Left ventricle myocardium inferior (tissue), 1 donor: ENCODE results near the gene NFIC. TPM values are rescaled to one million over a fixed set of nuclear protein-coding genes. Genes with fewer than 3 reads are reported as not detected.

ENCODE experiments used
- DNase-seq: peaks from one replicate; pipeline ENCODE4 v3.0.0-alpha.2; 2020
- H3K27ac ChIP-seq: fragments of 200-600 bp; replicated peaks from 2 replicates; pipeline ENCODE4 v1.8.0; 2021
- H3K27me3 ChIP-seq: fragments of 200-600 bp; 2 replicates; pipeline ENCODE4 v1.8.0; 2021; ENCODE audit warnings: low read depth
- H3K36me3 ChIP-seq: fragments of 200-600 bp; 2 replicates; pipeline ENCODE4 v1.8.0; 2021
- H3K4me1 ChIP-seq: fragments of 200-600 bp; 2 replicates; pipeline ENCODE4 v1.8.0; 2021
- H3K4me3 ChIP-seq: fragments of 200-600 bp; 2 replicates; pipeline ENCODE4 v1.8.0; 2021; ENCODE audit warnings: mild to moderate bottlenecking, moderate library complexity
- H3K9me3 ChIP-seq: fragments of 200-600 bp; replicated peaks from 2 replicates; pipeline ENCODE4 v1.8.0; 2021
- CTCF ChIP-seq: fragments of 200-600 bp; IDR thresholded peaks from 2 replicates; pipeline ENCODE4 v1.8.0; 2021; ENCODE audit warnings: antibody characterized with exemption, mild to moderate bottlenecking, borderline replicate concordance
- intact Hi-C: fragments of 100-400 bp; cut with micrococcal nuclease; formaldehyde crosslinking; loops from one replicate; pipeline ENCODE4 v1.11.0; 2022
- total RNA-seq: library from RNA; stranded (reverse); fragmentation: NEBNext Ultra II Directional; extraction: Animal tissue kit (Norgen Biotek cat#: 25700); gene quantifications from one replicate; pipeline ENCODE4 v1.2.1, GENCODE V29; 2021
- donor health status: DM: no; HTN: yes; CAD: no; lungs with severe emphysema.

Gene NFIC
- total RNA-seq, 1 donor from 2014 or later = 145 TPM

DNA sequence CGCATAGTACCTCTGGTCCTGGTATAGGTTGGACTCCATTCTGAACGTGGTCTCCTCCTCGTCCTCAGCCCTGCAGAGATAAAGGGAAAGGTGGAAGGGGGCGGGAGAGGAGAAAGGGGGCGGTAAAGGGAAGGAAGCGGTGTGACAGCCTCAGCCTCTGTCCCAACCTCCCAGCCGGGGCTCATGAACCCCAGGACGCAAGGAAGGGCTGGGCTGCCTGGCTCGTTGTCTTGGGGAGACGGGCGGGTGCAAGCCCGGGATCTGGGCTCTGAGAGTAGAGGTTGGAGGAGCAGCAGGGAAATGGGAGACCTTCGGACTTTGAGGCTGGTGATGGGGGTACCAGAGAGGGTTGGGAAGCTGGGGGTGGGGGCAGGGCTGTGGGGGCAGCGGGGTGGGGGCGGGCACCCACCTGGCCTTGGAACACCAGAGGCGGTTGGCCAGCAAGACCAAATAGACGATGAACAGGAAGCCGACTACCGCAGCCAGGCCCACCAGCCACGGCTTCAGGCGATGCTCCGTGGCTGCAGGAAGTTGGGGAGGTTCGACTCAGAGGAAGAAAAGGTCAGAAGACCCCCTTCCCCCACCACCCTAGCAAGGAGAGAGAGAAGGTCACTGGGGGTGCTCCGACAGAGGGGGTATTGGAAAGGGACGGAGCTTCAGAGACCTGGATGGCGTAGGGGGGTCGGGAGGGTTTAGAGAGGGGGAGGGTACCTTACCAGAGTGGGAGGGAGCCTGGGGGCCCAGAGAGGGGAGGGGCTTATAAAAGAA is 112.2 kb downstream of the NFIC start:
- peaks cover 81% of the 10 kb centered on the region for H3K27me3 ChIP-seq

DNA sequence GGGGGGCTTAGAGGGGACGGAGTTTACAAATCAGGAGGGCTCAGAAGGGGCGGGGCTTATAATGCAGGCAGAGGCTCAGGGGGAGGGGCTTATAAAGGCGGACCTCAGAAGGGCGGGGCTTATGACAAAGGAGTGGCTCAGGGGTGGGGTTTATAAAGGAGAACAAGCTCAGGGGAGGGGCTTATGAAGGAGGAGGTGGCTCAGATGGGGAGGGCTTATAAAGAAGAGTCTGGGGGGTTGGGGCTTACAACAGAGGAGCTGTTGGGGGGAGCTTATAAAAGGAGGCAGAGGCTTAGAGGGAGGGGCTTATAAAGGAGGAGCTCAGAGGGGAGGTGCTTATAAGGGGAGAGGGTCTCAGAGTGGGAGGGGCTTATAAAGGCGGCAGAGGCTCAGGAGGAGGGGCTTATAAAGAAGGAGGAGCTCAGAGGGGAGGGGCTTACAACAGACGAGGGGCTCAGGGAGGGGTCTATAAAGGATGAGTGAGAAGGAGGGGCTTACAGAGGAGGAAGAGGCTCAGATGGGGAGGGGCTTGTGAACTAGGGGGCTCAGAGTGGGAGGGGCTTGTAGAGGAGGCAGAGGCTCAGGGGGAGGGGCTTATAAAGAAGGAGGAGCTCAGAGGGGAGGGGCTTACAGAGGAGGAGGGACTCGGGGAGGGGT is 112.9 kb downstream of the NFIC start:
- Histone ChIP-seq H3K36me3 (no peaks in the 10 kb centered on the region), H3K27ac (no peak overlapping the region), H3K4me1 (no peaks in the 10 kb centered on the region), H3K4me3 (no peak overlapping the region), H3K27me3 (peaks cover 83% of the 10 kb centered on the region), H3K9me3 (no peaks in the 10 kb centered on the region)
- intact Hi-C loops = no loop called here
- no peak for DNase-seq
- no peak for TF ChIP-seq CTCF

More for the DNA sequence above, 112.2 kb downstream of the NFIC start:
- TF ChIP-seq CTCF = no peak
- Histone ChIP-seq H3K4me1 (no peaks in the 10 kb centered on the region), H3K4me3 (no peak overlapping the region), H3K9me3 (no peaks in the 10 kb centered on the region), H3K27ac (no peak overlapping the region), H3K36me3 (no peaks in the 10 kb centered on the region)
- intact Hi-C loops = no loop called here
- no peak for DNase-seq

- H3K36me3 ChIP-seq = no peaks in the 10 kb centered on the region
- DNase-seq = no peak
- H3K4me3 ChIP-seq = no peak overlapping the region
- H3K4me1 ChIP-seq = no peaks in the 10 kb centered on the region
- peaks cover 83% of the 10 kb centered on the region for H3K27me3 ChIP-seq
- intact Hi-C loops = no loop called here
- H3K9me3 ChIP-seq = no peaks in the 10 kb centered on the region
- TF ChIP-seq CTCF = no peak
- H3K27ac ChIP-seq = no peak overlapping the region
These were observed 113.4 kb downstream of the NFIC start for GRCh38 chr19:3479834-3480215.

DNA sequence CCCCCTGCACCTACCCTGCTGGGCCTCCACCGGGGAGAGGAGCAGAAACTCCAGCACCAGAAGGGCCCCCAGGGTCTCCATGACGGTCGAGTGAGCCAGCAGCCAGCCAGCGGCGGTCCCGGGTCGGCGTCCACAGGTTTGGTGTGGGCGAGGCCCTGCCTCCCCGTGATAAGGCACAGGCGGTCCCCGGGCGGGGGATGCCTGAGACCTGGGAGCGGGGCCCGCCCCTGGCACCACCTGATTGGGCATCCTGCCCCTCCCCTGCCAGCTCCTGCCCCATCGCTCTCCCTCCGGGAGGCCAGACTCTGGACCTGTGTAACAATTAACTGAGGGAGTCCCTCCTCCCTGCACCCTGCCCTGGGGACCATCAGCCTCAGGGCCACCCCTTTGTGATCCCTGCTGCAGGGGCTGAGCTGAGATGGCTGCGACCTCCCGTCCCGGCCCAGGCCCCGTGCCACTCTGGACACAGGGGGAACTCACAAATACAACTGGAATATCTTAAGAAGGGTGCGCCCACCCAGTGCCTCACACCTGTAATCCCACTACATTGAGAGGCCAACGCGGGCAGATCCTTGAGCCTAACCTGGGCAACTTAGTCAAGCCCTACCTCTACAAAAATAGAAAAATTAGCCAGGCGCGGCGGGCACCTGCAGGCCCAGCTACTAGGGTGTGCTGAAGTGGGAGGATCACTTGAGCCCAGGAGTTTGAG is 114.2 kb downstream of the NFIC start, which contains the start of gene SMIM24:
Gene SMIM24, minus strand, starts transcription at position 143 of the 709 bp plus-strand sequence. Its CDS starts 62 bp downstream, at position 81.
- intact Hi-C loops = no loop called here
- H3K27ac ChIP-seq = no peak within 1 kb of the TSS
- peaks cover 82% of the 10 kb centered on the region for H3K27me3 ChIP-seq

More for the DNA sequence above, 114.2 kb downstream of the NFIC start, which contains the start of gene SMIM24:
- Histone ChIP-seq H3K36me3 (no peaks in the 10 kb centered on the region), H3K9me3 (no peaks in the 10 kb centered on the region), H3K4me3 (no peak within 1 kb of the TSS), H3K4me1 (no peaks in the 10 kb centered on the region)
- no peak for DNase-seq
- TF ChIP-seq CTCF = no peak
